Endothelial cell of umbilical vein (primary cell): Measurements from ENCODE around the gene GAPVD1.
"Not testable (repeated sequence)": the region's sequence is repeated elsewhere in the genome, so short reads cannot be mapped to it uniquely, and the experiment has no call there.

ENCODE experiments used
- EZH2 ChIP-seq: IDR thresholded peaks from 2 replicates; pipeline ENCODE4 v1.6.1; 2012; ENCODE audit warnings: borderline replicate concordance, low read depth, mild to moderate bottlenecking, moderate library complexity, low read length, inconsistent platforms; ENCODE audit not compliant: severe bottlenecking
- POLR2A ChIP-seq: IDR thresholded peaks from 2 replicates; pipeline ENCODE4 v1.6.1; 2012; ENCODE audit warnings: low read depth, mild to moderate bottlenecking, control low read depth, low read length
- TF ChIP-seq, protein P1 (sequence below), 2 donors: IDR thresholded peaks; 1 replicate in 1 of 2; 2 replicates in 1 of 2; pipeline ENCODE4 v1.5.1; 2011; ENCODE audit warnings: low read length in 2 of 2, mild to moderate bottlenecking in 2 of 2, moderate library complexity in 2 of 2, control low read depth in 1 of 2, inconsistent platforms in 1 of 2, low read depth in 1 of 2; ENCODE audit not compliant: insufficient read depth in 1 of 2; ENCODE audit errors: extremely low read depth in 1 of 2

GRCh38 chr9:125264068-125264467, 2.4 kb downstream of the GAPVD1 start:
- TF ChIP-seq, protein P1, sequence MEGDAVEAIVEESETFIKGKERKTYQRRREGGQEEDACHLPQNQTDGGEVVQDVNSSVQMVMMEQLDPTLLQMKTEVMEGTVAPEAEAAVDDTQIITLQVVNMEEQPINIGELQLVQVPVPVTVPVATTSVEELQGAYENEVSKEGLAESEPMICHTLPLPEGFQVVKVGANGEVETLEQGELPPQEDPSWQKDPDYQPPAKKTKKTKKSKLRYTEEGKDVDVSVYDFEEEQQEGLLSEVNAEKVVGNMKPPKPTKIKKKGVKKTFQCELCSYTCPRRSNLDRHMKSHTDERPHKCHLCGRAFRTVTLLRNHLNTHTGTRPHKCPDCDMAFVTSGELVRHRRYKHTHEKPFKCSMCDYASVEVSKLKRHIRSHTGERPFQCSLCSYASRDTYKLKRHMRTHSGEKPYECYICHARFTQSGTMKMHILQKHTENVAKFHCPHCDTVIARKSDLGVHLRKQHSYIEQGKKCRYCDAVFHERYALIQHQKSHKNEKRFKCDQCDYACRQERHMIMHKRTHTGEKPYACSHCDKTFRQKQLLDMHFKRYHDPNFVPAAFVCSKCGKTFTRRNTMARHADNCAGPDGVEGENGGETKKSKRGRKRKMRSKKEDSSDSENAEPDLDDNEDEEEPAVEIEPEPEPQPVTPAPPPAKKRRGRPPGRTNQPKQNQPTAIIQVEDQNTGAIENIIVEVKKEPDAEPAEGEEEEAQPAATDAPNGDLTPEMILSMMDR (IDR thresholded peaks at IDR 0.05; ENCODE audit: extremely low read depth in 1 of 2, insufficient read depth in 1 of 2, low read depth in 1 of 2, low read length in 2 of 2), result not testable (repeated sequence)
- TF ChIP-seq POLR2A, EZH2: not testable (repeated sequence)
